NCI-H146 treated with DMSO at 0.1 percent for 48 hours (cell line): ENCODE results near the gene FAXDC2.
"Not testable (repeated sequence)": the region's sequence is repeated elsewhere in the genome, so short reads cannot be mapped to it uniquely, and the experiment has no call there.

Source experiments
- DNase-seq: peaks from one replicate; lab custom pipeline; 2025; ENCODE audit not compliant: unreplicated experiment; lab: John Stamatoyannopoulos, UW

The FAXDC2 gene

DNA sequence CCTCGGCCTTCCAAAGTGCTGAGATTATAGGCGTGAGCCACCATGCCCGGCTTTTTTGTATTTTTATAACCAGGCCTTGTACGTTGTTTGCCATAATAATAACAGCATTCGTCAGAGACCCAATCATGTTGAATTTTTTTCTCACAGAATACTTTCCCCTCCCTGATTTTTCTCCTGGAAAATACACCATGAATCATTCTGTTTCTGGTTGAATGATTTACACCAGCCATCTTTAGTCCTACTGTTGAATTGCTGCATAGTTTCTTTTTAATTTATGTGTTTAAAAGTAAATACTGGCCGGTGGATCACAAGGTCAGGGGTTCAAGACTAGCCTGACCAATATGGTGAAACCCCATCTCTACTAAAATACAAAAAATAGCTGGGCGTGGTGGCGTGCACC lies 11.5 kb upstream of the FAXDC2 start:
- no peak for DNase-seq

DNA sequence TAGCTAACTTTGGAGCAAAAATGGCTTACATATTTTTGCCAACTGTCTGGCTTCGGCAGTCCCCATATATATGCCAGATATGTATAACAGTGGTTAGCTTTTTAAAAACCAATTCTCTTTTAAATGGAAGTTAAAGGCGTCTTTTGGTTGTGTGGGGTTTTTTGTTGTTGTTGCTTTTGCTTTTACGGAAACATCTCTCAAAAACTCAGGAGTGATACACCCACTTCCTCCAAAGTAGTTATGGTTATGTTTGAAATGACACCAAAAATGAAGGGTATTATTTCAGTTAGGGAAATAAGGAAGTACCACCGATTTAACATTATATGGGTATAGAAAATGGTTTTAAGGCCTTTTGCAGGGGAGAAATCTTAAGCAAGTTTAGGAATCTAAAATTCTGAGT lies 10.4 kb upstream of the FAXDC2 start:
- no peak for DNase-seq

DNA sequence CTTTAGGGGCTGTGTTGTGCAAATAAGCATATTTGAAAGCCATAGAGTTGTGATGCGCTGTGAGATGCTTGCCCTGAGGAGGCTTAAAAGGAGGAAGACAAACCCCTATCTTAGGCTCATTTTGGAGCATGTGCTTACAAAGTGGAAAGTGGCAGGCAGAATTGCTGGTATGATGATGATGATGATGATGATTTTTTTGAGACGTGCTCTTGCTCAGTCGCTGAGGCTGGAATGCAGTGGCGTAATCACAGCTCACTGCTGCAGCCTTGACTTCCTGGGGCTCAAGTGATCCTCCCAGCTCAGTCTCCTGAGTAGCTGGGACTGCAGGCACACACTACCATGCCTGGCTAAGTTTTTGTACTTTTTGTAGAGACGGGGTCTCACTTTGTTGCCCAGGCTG lies 9.7 kb upstream of the FAXDC2 start:
- DNase-seq: no peak

DNA sequence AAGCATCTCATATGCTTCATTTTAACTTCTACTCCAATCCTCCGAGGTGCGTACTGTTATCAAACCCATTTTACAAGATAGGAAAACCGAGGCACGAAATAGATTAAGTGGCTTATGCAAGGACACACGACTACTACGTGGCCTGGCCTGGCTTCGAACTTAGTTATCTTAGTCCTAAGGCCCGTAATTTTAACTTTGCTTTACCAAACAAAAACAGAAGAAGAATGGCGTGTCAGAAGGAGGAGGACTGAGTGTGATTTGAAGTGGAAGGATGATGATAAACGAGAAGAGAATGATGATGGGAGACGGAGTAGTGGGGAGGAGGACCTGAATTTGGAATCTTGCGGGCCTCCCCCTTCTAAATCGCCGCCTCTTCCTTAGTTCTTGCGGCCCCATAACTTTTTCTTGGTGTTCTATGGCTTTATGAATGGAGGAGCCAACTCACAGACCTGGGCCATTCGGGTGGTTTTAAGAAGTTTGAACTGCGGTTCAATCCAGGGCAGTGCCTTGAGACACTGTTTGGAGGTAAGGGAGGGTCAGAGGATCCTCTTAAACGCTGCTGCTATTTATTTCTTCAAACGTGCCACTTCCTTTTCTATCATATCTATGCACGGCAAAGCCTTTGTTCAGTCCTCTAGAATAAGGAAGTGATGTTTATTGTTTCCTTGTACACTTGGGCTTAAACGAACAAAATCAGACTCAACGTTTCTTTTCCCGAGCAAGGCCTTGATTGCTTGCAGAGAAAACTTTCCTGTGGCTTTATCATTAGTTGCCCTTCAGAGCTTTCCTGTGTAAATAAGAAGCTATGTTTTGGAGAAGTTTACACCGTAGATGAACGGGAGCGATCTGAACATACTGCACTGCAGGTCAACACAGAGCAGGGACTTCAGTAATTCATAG lies 8.8 kb upstream of the FAXDC2 start:
- DNase-seq: no peak

DNA sequence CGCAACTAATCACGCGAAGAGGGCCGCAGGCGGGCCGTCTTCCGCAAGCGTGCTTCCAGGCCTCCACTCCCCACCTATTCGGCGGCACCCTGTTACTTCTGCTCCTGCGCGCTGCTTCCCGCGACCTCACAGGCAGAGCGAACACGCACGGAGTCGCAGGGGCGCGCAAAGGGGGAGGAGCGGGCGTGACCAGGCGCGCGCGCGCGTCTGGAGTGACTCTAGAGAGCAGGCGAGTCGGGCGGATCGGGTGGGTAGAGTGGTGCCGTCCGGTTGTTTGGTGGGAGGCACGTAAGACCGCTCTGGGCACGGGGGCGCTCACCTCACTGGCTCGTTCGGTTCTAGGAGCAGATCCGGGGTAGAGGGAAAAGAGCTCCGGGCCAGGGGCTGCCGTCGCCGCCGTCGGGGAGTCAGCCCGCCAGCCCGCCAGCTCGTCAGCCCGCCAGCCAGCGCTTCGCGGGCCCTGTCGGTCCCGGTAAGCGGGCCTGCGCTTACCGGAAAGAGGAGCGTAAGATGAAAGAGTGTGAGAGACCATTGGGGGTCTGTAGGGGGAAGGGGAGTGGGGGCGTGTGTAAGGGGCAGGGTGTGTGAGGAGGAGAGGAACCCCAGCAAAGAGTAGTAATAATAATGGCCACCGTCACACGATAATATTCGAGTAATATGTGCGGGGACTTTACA lies 8.0 kb upstream of the FAXDC2 start, which contains the start of gene CNOT8:
TSS of gene CNOT8 (plus strand) at position 331 of the 675 bp plus-strand sequence. CDS start 4,652 bp downstream, outside the sequence.
- peak; percentile 89 for DNase-seq

DNA sequence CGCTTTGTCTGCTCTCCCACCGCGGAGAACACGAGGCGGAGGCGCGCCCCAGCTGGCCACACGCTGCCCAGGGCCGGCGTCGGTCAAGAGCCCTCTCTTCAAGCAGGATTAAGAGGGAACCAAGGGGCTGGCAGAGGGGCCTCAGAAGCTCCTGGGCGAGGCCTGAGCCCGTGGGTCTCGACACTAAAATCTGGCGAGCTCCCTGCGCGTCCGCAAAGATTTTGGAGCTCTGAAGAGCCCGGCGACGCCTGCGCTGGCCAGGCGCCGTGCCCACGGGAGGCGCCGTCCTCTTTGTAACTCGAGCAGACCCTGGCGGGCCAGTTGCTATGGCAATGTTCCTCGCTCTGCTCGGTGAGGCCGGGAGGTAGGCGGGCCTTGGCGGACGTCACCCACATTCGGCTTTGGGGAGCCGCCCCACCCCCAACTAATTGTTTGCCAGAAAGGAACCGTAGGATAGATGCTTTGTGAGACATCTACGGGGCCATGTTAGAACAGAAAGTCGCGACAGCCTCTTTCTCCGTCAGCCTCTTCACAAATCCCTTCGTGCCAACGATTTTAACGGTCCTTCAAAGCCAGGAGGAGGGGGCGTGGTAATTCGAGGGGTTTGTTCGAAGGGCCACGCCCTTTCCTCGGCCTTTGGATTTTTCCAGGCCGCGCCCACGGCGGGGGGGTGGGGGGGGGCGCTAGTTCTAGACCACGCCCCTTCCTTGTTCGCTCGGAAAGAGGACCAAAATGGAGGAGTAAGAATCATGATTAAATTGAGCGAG lies 7.3 kb upstream of the FAXDC2 start:
- peak; percentile 86 for DNase-seq

DNA sequence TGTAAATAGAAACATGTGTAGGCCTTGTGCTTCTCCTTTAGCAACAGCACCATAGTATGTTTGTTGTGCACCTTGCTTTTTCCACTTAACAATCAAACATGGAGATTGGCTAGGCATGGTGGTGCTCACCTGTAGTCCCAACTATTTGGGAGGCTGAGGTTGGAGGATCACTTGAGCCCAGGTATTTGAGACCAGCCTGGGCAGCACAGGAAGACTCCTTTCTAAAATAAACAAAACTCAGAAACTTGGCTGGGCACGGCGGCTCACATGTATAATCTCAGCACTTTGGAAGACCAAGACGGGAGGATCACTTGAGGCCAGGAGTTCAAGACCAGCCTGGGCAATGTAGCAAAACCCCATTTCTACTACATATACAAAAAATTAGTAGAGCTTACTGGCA lies 948 bp upstream of the FAXDC2 start:
- DNase-seq: no peak

DNA sequence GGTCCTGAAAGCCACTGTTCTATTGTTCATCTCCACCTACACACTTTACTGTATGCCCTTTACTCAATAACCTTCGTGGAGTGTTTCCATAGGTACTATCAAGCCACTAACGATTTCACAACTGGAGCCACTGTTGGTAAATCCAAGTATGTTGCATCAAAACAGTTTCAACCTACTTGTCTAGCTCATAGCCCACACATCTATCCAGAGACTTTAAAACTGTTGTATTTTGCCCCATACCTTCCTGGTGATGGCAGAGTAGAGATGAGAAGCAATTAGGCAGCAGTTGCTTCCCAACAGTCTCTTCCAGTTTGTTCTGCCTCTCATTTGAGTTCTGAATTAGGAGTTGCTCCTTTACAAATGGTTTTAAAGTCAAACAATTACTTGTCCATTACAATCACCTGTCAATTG lies 607 bp downstream of the FAXDC2 start:
- DNase-seq: no peak

DNA sequence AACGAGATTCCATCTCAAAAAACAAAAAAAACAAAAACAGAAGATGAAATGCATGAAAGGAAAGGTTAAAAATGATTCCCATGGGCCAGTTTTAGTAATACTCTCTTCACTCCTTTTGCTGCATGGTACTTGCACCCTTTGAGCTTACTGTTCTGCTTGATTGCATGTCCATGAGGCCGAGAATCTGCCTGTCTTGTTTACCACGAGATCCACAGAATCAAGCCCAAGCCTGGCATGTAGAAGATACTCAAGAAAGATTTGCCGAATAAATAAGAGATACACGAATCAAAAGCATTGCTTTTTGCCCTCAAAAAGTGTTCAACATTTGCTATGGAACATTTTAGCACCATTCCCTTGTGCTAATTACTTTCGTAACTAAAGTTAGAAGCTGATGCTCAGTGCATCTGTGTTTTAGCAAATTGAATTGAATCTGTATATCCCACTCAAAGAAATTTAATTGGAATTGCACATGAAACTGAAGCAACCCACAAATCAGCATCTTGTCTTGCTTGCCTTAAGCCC lies 1.1 kb downstream of the FAXDC2 start:
- DNase-seq: no peak

DNA sequence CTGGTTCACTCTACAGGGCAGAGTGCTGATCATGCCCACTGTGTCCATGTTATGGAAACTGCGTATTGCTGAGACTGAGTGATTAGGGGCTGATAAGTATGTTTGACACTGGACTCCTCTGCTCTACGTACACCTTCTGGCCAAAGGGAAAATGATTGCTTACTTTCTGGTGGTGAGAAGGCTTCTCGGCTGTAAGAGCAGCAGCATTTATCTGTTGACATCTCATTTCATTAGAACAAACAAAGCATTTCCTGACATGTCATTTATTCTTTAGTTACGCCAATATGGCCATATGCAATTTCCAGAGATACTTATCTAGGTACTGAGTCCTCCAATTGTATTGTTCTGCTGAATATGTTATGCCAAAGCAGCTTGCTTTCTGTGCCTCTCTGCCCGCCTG lies 5.6 kb downstream of the FAXDC2 start:
- DNase-seq: peak; percentile 24

DNA sequence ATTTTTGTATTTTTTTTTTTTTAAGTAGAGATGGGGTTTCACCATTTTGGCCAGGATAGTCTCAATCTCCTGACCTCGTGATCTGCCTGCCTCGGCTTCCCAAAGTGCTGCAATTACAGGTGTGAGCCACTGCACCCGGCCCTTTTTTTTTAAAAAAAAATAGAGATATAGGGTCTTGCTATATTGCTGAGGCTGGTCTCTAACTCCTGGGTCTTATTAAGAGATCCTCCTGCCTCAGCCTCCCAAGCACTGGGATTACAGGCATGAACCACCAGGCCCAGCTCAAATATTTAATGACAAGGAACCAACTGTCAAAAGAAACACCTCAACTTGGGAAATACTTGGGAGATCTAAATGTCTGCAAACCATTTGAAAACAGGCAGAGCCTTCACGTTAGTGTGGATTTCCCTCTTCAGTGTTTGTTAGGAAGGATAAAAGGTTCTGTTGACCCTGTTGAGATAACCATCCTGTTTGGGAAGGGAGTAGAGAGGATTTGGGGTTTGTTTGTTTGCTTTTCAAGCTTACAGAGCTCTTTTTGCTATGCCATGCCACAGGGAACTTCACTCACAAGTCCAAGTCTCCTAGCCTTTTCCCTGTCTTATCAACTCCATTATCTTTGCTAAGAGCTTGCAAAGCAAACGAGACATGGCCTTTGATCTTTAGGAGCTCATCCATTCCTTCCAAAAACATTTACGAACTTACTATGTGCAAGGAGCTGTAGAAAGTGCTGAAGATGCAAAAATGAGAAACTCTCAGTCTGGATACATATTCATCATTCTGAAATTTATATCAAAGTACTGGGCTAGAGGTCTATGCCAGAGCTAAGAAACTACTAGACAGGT lies 7.5 kb downstream of the FAXDC2 start:
- no peak for DNase-seq

DNA sequence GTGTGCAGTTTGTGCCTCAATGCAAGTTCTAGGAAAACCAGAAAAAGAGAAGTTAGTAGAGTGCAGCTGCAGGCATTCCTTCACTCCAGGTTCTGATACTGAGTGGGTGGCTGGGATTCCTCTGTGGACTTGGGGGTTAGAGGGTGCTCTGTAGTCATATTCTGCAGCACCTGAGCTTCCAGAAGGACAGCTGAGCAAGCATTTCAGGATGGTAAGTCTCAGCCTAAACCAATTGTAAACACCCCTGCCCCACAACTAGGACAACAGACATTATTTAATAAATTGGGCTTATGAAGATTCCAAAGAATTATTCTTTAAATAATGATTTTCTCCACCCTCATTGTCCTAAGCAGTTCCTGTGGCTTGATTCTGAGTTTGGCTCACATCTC lies 9.1 kb downstream of the FAXDC2 start:
- no peak for DNase-seq

DNA sequence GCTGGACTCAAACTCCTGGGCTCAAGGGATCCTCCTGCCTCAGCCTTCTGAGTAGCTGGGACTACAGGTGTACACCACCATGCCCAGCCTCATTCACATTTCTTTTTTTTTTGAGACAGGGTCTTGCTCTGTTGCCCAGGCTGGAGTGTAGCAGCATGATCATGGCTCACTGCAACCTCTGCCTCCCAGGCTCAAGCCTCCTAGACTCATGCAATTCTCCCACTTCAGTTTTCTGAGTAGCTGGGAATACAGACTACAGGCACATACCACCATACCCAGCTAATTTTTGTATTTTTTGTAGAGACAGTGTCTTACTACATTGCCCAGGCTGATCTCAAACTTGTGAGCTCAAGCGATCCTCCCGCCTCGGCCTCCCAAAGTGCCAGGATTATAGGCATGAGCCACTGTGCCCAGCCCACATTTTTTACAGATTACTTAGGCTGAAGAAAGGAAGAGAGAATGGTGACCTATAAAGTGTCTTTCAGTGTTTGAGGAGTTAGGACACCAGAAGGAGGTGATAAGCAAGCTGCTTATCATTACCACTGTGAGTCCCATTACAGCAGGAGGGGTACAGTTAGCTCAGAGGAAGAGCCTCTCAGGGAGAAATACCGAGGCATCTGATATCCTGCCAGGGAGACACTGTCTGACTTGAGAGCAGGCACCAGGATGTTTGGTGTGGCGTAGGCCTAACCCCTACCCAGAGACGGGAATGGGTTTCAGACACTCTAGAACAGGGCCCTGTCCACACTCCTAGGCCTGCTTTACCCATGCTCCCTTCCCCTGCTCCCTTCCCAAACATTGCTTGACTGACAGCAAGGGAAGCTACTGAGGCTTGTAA lies 9.7 kb downstream of the FAXDC2 start:
- DNase-seq: no peak

DNA sequence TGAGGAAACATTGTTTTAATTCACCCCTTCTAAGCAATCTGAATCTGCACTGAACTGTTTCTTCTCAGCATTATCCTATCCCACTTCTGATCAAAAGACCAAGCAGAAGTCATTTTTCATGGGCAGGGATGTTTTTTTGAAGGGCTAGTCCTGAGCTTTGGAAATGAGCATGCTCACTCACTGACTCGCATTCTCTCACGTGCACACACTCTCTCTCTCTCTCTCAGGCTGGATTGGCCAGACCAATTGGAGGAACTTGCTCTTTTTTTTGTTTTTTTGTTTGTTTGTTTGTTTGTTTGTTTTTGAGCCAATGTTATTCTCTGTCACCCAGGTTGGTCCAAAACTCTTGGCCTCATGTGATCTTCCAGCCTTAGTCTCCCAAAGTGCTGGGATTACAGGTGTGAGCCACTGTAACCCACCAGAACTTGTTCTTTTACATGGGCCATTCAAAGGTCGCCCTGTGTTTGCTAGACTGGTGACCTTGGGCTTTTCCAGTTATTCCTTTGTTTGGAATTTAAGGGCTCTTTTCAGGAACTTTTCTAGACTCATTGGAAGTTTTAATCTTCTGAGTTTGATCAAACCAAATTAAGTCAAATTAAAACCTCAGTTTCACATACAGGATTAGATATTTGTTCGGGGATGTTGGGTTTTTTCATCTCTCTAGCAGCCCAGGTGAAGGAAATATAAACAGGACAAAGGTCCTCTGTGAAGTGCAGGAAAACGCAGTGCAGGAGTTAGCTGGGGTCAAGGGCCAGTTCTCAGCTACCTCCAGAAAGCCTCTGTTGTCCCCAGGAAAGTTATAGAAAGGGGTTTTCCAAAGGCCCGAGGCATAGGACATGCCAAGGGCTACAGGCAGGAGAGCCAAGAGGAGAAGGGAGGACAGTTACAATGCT lies 13.1 kb downstream of the FAXDC2 start:
- no peak for DNase-seq

DNA sequence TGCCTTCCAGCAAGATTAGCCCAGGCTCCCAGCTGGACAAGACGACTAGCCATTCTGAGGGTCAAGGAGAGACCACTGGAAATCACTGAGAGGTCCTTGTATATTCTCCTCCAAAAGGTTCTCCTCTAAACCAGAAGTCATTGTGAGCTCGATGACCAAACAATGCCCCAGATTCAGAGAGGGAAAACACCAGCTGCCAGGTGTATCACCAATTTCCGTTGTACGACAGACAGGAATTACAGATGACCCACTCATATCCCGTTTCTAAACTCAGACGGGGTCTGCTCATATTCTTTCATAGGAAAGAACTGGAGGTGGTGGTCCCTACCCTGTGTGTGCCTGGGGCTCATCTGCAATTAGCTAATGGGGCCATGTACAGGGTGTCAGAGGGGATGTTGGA lies 14.2 kb downstream of the FAXDC2 start:
- no peak for DNase-seq

DNA sequence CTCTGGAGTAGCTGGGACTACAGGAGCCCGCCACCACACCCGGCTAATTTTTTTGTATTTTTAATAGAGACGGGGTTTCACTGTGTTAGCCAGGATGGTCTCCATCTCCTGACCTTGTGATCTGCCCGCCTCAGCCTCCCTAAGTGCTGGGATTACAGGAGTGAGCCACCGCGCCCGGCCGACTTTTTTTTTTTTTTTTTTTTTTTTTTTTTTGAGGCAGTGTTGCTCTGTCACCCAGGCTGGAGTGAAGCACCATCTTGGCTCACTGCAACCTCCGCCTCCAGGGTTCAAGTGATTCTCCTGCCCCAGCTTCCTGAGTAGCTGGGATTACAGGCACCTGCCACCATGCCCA lies 14.7 kb downstream of the FAXDC2 start:
- not testable (repeated sequence) for DNase-seq

DNA sequence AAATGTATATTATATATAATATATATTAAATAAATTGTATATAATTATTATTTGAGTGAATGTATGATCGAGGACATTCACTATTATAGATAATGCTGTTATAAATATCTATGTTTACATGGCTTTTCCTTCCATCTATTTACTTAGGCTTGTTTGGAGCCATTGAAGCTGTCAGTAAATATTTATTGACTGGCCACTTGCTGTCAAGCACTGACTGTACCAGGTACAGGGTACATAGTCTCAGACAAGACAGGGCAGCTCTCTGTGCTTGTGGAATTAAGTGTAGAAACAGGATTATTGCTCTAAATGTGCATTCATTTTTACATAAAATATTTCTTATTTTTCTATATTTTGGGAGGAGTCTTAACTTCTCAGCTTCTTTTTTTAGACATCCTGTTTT lies 16.4 kb downstream of the FAXDC2 start:
- no peak for DNase-seq

DNA sequence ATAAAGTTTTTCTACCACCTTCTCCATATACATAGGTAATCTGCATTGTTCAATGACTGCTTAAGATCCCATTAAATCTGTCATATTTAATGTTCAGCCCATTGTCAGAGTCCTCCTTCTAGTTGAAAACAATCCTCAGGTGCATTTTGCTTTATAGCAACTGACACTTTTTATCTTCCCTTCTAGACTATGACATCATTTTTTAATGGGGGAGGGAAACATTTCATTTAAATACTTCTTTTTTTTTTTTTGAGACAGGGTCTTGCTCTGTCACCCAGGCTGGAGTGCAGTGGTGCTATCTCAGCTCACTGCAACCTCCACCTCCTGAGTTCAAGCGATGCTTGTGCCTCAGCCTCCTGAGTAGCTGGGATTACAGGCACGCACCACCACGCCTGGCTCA lies 17.6 kb downstream of the FAXDC2 start:
- not testable (repeated sequence) for DNase-seq

DNA sequence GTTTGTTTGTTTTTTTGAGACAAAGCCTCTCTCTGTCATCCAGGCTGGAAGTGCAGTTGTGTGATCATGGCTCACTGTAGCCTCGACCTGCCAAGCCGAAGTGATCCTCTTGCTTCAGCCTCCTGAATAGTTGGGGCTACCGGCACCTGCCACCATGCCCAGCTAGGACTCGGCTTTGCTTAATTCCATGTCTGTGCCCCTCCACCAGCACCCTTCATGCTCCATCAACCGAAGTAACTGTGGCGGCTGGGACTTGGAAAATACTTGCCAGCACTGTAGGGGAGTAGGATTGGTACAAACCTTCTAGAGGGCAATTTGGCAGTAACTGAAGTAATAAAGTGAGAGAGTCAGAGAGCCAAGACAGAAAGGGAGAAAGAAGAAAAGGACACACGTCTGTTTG lies 19.0 kb downstream of the FAXDC2 start:
- DNase-seq: no peak
